Activated effector memory CD4-positive, alpha-beta T cell treated with Interleukin-2 at 50 U/mL for 16 hours (primary cell): ENCODE data around the gene NEGR1.
"Not testable (repeated sequence)": the region's sequence is repeated elsewhere in the genome, so short reads cannot be mapped to it uniquely, and the experiment has no call there.

ENCODE experiments used
- DNase-seq: peaks from one replicate; pipeline ENCODE4 v3.0.0-alpha.2; 2020

NEGR1 gene

GRCh38 chr1:72282271-72283021 is at the start of gene NEGR1:
NEGR1 (minus strand) TSS chr1:72282539.
- no peak for DNase-seq

DNA sequence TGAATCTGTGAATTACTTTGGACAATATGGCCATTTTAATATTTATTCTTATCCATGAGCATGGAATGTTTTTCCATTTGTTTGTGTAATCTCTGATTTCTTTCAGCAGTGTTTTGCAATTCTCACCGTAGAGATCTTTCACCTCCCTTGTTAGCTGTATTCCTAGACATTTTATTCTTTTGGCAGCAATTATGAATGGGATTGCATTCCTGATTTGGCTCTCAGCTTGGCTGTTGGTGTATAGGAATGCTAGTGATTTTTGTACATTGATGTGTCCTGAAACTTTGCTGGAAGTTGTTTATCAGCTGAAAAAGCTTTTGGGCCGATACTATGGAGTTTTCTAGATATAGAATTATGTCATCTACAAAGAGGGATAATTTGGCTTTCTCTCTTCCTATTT is 44.2 kb upstream of the NEGR1 start:
- no peak for DNase-seq

DNA sequence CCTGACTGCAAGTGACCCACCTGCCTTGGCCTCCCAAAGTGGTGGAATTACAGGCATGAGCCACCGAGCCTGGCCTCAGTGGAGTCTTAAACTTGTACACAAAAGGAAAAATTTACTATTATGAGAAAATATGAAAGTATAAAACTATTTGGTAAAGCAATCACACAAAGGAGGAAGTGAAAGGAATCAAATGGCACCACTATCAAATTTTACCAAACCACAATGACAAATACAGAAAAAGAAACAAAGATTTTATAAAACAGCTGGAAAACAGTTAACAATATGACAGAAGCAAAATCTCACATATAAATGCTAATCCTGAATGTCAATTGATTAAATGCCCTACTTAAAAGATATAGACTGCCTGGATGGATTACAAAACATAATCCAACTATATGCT is 42.1 kb upstream of the NEGR1 start:
- no peak for DNase-seq

DNA sequence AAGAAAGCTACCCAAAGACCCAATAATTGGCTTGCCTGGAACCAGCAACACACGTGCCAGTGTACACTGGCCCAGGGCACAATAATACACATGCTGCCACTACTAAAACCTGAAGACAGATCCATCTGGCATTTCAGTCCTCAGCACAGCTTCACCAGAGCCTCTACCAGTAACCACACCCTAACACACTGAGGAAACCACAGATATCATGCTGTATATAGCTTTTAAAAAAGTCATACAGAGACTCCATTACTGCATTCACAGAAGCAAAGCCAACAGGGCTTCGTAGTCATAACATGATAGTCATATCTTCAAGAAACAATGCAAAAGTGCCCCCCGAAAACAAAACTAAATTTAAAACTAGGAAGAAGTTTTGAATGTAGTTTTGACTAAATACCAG is 40.6 kb upstream of the NEGR1 start:
- no peak for DNase-seq

DNA sequence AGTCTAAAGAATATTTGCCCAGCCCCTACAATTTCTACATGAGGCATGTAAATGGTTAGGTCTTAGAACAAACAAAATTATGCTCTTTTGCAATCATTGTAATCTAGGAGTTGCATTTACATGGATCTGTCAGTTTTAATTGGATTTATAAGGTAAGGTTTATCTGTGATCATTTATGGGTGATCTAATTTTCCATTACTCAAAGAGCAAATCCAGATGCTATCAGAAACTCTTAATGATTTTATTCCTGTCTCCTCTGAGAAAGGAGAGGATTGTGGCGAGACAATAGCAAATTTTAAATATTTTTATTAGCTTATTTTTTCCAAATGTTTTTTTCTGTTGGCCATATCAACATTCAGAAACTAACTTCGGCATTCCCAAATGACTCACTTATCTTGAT is 14.2 kb upstream of the NEGR1 start:
- no peak for DNase-seq

DNA sequence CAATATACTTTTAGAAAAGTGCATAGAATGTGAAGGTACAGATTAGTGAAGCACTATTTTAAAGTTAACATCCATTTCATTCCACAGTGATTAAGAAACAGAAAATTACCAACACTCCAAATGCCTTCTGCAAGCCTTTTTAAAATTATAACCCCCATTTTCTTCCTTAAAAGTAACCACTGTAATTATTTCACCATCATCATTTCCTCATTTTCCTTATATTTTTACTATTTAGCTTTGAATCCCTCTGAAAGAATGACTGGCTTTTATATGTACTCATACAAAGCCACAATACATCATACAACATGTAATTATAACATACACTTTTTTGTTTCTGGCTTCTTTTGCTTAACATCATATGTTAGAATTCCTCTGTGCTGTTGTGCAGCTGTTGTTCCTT is 6.5 kb upstream of the NEGR1 start:
- DNase-seq = no peak

DNA sequence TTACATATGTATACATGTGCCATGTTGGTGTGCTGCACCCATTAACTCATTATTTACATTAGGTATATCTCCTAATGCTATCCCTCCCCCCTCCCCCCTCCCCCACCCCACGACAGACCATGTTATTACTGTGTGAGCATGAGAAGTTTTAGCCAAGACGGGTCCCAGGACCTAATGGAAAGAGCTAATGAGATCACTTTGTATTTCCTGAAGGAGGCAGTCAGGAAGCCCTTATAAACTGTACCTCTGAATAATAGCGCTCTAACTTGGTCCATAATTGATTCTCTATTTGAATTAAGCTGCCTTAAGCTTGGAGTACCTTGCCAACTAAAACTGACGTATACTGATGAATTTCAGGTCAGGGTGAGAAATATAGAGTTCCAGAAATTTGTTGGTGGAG is 4.1 kb upstream of the NEGR1 start:
- DNase-seq = no peak

DNA sequence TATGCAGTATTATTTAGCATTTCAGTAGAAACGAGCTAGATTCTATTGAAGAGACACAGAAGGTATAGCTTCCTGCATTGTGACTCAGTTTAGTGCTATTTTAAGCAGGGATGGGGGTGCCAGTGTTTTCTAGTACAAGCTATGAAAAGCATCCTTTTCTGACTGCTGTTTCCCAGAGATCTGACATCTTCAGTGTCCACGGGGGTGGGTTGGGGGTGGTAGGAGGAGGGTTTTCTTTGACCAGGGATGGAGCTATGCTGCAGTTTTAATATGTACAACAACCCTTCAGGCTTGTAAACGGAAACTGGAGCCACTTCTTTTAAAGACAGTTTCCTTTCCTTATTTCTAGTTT is 2.7 kb upstream of the NEGR1 start:
- no peak for DNase-seq

DNA sequence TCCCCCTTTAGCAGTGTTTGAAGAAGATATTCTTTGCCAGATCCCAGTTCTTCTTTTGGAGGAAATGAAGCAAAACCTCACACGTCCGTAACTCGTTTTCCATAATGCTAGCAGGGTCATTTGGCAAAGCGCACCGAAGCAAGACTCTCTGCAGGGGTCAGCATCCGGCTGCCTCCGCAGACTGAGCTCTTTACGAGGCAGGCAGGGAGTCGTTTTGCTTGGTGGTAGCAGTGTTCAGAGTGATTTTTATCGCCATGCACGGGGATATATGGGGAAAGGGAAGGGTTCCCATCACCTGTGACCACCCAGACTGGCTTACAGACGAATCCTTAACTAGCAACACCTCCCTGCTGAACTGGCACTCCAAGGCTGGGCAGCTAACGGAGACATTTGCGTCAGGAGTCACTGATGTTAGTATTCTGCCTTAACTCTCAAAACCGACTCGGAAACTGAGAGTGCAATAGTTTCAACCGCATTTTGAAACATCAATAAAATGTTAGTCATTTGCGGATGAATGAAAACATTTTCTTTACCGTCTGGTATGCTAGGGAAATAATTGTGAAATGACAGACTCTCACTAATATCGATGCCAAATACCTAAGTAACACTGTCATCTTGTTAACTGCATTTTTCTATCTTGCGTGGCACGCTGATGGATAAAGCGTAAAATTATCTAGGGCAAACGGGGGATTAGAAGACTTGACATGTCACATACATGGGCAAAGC is 2.2 kb upstream of the NEGR1 start:
- no peak for DNase-seq

DNA sequence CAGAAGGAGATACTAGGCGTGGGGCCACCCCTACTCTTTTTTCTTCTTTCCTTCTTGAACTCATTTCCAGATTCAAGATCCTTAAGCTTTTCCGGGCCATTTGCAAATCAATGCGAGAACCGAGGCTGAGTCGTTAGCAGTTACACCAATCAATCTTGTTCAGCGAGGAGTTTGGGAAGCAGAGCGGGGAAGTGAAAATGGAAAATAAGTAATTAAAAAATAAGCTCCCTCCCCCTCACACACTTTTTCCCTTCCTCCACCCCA is 1.7 kb upstream of the NEGR1 start:
- no peak for DNase-seq

GRCh38 chr1:72283307-72284083 is 1.2 kb upstream of the NEGR1 start:
- no peak for DNase-seq

DNA sequence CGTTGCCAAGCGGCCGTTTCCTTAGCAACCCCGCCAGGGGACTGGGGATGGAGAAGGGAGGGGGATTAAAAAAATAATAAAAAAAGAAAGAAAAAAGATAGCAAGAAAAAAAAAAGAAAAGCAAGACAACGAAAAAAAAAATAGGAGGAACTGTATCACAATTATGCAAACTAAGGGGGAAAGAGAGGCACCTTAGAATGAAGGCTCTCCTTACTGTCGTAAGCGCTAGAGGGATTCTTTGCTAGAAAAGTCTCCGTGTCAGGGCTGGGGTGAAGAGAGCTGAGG is 625 bp upstream of the NEGR1 start:
- DNase-seq = no peak

GRCh38 chr1:72281637-72282270 is 585 bp downstream of the NEGR1 start:
- no peak for DNase-seq

DNA sequence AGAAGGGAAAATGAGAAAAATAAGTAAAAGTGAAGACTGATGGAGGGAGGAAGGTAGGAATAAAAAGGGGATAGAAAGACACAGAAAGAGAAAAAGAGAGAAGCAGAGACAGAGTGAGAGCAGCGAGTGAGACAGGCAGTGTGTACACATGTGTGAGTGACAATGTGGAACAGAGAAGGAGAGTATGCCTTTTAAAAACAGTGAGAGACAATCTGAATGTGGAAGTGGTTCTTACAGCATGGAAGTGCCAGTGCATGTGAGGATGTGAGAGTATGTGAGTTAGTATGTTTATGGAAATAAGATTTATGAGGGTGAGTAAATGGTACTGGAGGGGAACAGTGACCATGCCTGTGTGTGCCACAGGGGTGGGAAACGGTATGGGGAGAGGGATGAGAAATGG is 1.2 kb downstream of the NEGR1 start:
- no peak for DNase-seq

DNA sequence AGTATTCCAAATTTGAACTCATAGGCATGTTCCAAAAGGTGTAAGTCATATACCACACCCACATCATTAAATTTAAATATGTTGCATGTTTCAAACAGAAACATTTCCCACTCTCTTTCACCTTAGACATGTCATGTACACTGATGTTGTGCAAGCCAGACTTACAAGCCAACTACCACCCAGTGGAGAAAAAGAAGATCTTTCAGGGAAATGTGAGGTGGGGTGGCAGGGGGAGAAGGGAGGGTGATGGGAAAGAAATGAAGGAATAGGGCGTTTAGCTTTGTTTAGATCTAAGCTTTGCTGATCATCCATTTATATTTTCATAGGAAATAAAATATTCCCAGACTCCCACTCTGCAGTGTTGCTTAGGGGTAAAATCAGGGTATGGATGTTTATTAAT is 1.6 kb downstream of the NEGR1 start:
- DNase-seq = no peak

- DNase-seq = no peak
Measured at GRCh38 chr1:72280131-72280530, 2.2 kb downstream of the NEGR1 start.

DNA sequence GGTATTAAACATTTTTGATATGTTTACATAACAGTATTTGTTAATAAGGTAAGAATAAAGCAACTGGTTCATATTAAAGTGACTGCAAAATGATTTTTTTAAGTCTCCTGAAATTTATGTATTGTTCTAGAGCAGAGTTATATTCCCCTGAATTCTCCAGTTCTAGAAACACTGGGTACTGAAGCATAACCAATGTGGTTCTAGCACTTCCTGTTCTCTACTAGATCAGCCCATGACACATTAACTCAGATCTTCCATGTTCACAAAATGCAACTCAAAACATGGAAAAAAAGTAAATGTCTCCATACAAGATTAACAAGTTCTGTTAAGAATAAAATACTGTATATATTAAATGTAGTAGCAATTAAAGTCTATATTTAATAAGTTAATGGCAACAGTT is 3.9 kb downstream of the NEGR1 start:
- DNase-seq = no peak

GRCh38 chr1:72271555-72272085 is 10.7 kb downstream of the NEGR1 start:
- DNase-seq = no peak

DNA sequence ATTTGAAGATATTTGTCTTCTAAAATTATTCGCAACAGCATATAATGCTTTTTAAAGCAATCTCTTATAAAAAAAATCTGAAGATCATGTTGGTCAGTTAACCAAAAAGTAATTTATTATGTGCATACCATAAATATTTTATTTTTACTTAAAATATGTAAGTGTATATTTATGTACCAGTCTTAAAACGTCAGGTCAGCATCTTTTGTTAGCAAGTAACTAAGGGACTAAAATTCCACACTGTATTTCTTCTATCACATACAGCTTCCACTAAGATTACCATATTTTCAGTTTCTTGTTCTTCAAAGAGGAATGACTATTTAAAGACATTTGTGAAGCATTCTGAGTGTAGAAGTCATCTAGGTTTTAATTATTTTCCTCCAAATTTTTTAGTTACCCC is 19.6 kb downstream of the NEGR1 start:
- DNase-seq = no peak

GRCh38 chr1:72253132-72253531 is 29.2 kb downstream of the NEGR1 start:
- no peak for DNase-seq

GRCh38 chr1:72241397-72241796 is 40.9 kb downstream of the NEGR1 start:
- no peak for DNase-seq

DNA sequence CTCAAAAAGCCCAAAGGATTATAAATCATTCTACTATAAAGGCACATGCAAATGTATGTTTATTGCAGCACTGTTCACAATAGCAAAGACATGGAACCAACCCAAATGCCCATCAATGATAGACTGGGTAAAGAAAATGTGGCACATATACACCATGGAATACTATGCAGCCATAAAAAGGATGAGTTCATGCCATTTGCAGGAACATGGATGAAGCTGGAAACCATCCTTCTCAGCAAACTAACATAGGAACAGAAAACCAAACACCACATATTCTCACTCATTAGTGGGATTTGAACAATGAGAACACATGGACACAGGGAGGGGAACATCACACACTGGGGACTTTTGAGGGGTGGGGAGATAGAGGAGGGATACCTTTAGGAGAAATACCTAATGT is 46.4 kb downstream of the NEGR1 start:
- DNase-seq = not testable (repeated sequence)

DNA sequence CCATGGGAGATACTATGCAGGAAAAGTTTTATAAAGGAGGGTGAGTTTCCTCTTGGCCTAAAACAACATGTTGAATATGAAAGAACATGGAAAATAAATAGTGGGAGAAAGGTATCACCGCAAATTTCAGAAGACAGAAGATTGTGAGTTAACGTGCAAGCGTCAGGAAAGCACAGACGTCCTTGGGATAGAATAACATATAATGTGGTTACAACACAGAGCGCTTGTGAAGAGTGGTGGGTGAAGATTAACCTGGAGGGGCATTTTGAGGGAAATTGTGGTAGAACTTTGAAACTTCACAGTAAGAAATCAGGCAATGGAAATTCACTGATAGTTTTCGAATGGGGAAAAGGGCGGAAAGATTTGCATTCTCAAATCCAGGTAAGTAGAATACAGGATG is 47.3 kb downstream of the NEGR1 start:
- no peak for DNase-seq

GRCh38 chr1:72230746-72231145 is 51.6 kb downstream of the NEGR1 start:
- DNase-seq = no peak
